Endothelial cell of umbilical vein (primary cell): Measurements from ENCODE around the gene CLTCL1. TPM values are rescaled to one million over a fixed set of nuclear protein-coding genes. Genes with fewer than 3 reads are reported as not detected.

ENCODE experiments used
- BruUV-seq: library from RNA; stranded (reverse); fragments of 400-500 nt; replicated peaks from 2 replicates; lab custom pipeline; 2021; lab: Mats Ljungman, UMichigan
- CTCF ChIA-PET: fragments of 300-600, 350-600 bp; sonication (Branson Sonifier 250); formaldehyde crosslinking; loops from one replicate; lab custom pipeline; 2021; ENCODE audit warnings: antibody characterized with exemption, inconsistent platforms; lab: Charles Lee
- POLR2A ChIA-PET: fragments of 300-600, 350-600 bp; sonication (Branson Sonifier 250); formaldehyde crosslinking; loops from one replicate; lab custom pipeline; 2021; ENCODE audit warnings: antibody characterized with exemption, inconsistent platforms; lab: Charles Lee
- DNase-seq: peaks from one replicate; pipeline ENCODE4 v3.0.0-alpha.2; 2011; ENCODE audit warnings: low read depth, low spot score
- FAIRE-seq: peaks from 2 replicates; lab custom pipeline; 2011; peaks lifted over from hg19 to GRCh38; lab: Jason Lieb, UNC
- H2AFZ ChIP-seq: 2 replicates; pipeline ENCODE4 v1.6.0; 2012; ENCODE audit warnings: low read depth, low read length, control low read depth, inconsistent platforms
- H3K27ac ChIP-seq: 2 replicates; pipeline ENCODE4 v1.5.1; 2011; ENCODE audit warnings: low read depth, mild to moderate bottlenecking, control low read depth, low read length, moderate library complexity; ENCODE audit not compliant: insufficient read depth
- H3K27me3 ChIP-seq, 2 experiments: 2 replicates each; pipeline versions ENCODE4 v1.6.0 to v1.6.1; 2011; ENCODE audit warnings: low read length in 2 of 2, mixed read lengths in 1 of 2; ENCODE audit not compliant: control insufficient read depth in 2 of 2, insufficient read depth in 2 of 2
- H3K36me3 ChIP-seq, 2 experiments: 2 replicates in 1 of 2; 3 replicates in 1 of 2; pipeline ENCODE4 v1.5.1; 2011; ENCODE audit warnings: low read length in 2 of 2, mild to moderate bottlenecking in 1 of 2, moderate library complexity in 1 of 2; ENCODE audit not compliant: control insufficient read depth in 2 of 2, insufficient read depth in 2 of 2; ENCODE audit errors: extremely low read depth in 1 of 2
- H3K4me1 ChIP-seq: 3 replicates; pipeline ENCODE4 v1.5.1; 2011; ENCODE audit warnings: mild to moderate bottlenecking, low read length; ENCODE audit not compliant: control insufficient read depth, insufficient read depth; ENCODE audit errors: extremely low read depth
- H3K4me2 ChIP-seq: 2 replicates; pipeline ENCODE4 v1.6.1; 2011; ENCODE audit warnings: low read length, control low read depth, mixed read lengths; ENCODE audit not compliant: insufficient read depth
- H3K4me3 ChIP-seq, 3 experiments: fragments of 200-600 bp in 1 of 3; sonication (generic), shearing (Covaris generic) in 1 of 3; replicated peaks in 1 of 3; 2 replicates each; pipeline ENCODE4 v1.5.1; 2011 to 2016; ENCODE audit warnings: control low read depth in 3 of 3, low read length in 3 of 3, mild to moderate bottlenecking in 2 of 3, inconsistent platforms in 1 of 3, low read depth in 1 of 3, moderate library complexity in 1 of 3; ENCODE audit not compliant: insufficient read depth in 1 of 3
- H3K79me2 ChIP-seq: 2 replicates; pipeline ENCODE4 v1.6.0; 2012; ENCODE audit warnings: low read length, inconsistent platforms; ENCODE audit not compliant: control insufficient read depth, insufficient read depth
- H3K9ac ChIP-seq: replicated peaks from 2 replicates; pipeline ENCODE3; 2011; ENCODE audit warnings: low read length, control low read depth; ENCODE audit not compliant: insufficient read depth; ENCODE audit errors: extremely low read depth
- H3K9me1 ChIP-seq: replicated peaks from 3 replicates; pipeline ENCODE4 v1.6.0; 2011; ENCODE audit warnings: mild to moderate bottlenecking, low read length; ENCODE audit not compliant: control insufficient read depth, insufficient read depth; ENCODE audit errors: extremely low read depth
- H3K9me3 ChIP-seq: replicated peaks from 2 replicates; pipeline ENCODE4 v1.5.1; 2012; ENCODE audit warnings: low read length, inconsistent platforms; ENCODE audit not compliant: control insufficient read depth, insufficient read depth
- H4K20me1 ChIP-seq: replicated peaks from 2 replicates; pipeline ENCODE3; 2011; ENCODE audit warnings: mild to moderate bottlenecking, low read length; ENCODE audit not compliant: control insufficient read depth, insufficient read depth; ENCODE audit errors: extremely low read depth
- EZH2 ChIP-seq: IDR thresholded peaks from 2 replicates; pipeline ENCODE4 v1.6.1; 2012; ENCODE audit warnings: borderline replicate concordance, low read depth, mild to moderate bottlenecking, moderate library complexity, low read length, inconsistent platforms; ENCODE audit not compliant: severe bottlenecking
- FOS ChIP-seq: IDR thresholded peaks from 2 replicates; pipeline ENCODE4 v1.6.1; 2011; ENCODE audit warnings: mild to moderate bottlenecking, low read length, moderate library complexity, borderline replicate concordance; ENCODE audit not compliant: insufficient read depth
- GATA2 ChIP-seq: IDR thresholded peaks from 2 replicates; pipeline ENCODE4 v1.7.0; 2011; ENCODE audit warnings: low read depth, mild to moderate bottlenecking, moderate library complexity, mixed read lengths, low read length; ENCODE audit not compliant: insufficient read length, insufficient read depth
- JUN ChIP-seq: IDR thresholded peaks from 2 replicates; pipeline ENCODE4 v1.6.1; 2011; ENCODE audit warnings: borderline replicate concordance, low read depth; ENCODE audit not compliant: insufficient read length, insufficient read depth
- MYC ChIP-seq: IDR thresholded peaks from one replicate; pipeline ENCODE4 v1.6.1; 2011; ENCODE audit warnings: mild to moderate bottlenecking, low read depth, low read length
- POLR2A ChIP-seq: IDR thresholded peaks from 2 replicates; pipeline ENCODE4 v1.6.1; 2012; ENCODE audit warnings: low read depth, mild to moderate bottlenecking, control low read depth, low read length
- POLR2AphosphoS5 ChIP-seq: IDR thresholded peaks from 2 replicates; pipeline ENCODE4 v1.6.1; 2012; ENCODE audit warnings: low read depth, mild to moderate bottlenecking, control low read depth, low read length, moderate library complexity; ENCODE audit not compliant: insufficient read depth
- dilution Hi-C: fragments of 300-500 bp; cut with MboI; formaldehyde crosslinking; loops from one replicate; pipeline ENCODE4 v1.15.0; 2019; ENCODE audit warnings: low sequenced_read_pairs; ENCODE audit not compliant: extremely low pct_ligation_motif_present
- intact Hi-C: fragments of 100-400 bp; cut with micrococcal nuclease; formaldehyde crosslinking; loops from one replicate; pipeline ENCODE4 v1.10.0; 2022
- polyA plus RNA-seq, 4 experiments: library from polyadenylated mRNA; depleted of rRNA in 3 of 4; stranded (reverse) in 3 of 4; unstranded in 1 of 4; fragments of >200 nt; gene quantifications; 2 replicates each; pipeline versions ENCODE4 v1.2.1 to v1.2.3, GENCODE V29; 2011 to 2012; ENCODE audit warnings: missing spikeins in 1 of 4
- total RNA-seq: library from RNA; stranded (reverse); gene quantifications from 2 replicates; pipeline ENCODE4 v1.2.3, GENCODE V29; 2021
- TF ChIP-seq, protein P1 (sequence below): IDR thresholded peaks from 2 replicates; pipeline ENCODE4 v1.6.1; 2011; ENCODE audit not compliant: insufficient read depth, insufficient read length
- TF ChIP-seq, protein P2 (sequence below), 2 donors: IDR thresholded peaks; 1 replicate in 1 of 2; 2 replicates in 1 of 2; pipeline ENCODE4 v1.5.1; 2011; ENCODE audit warnings: low read length in 2 of 2, mild to moderate bottlenecking in 2 of 2, moderate library complexity in 2 of 2, control low read depth in 1 of 2, inconsistent platforms in 1 of 2, low read depth in 1 of 2; ENCODE audit not compliant: insufficient read depth in 1 of 2; ENCODE audit errors: extremely low read depth in 1 of 2

The CLTCL1 gene
- total and polyA plus RNA-seq, 2 donors (not counting 3 experiments of a cell fraction or from before 2014, with no cell fraction given) = 5.0 to 6.2 TPM

DNA sequence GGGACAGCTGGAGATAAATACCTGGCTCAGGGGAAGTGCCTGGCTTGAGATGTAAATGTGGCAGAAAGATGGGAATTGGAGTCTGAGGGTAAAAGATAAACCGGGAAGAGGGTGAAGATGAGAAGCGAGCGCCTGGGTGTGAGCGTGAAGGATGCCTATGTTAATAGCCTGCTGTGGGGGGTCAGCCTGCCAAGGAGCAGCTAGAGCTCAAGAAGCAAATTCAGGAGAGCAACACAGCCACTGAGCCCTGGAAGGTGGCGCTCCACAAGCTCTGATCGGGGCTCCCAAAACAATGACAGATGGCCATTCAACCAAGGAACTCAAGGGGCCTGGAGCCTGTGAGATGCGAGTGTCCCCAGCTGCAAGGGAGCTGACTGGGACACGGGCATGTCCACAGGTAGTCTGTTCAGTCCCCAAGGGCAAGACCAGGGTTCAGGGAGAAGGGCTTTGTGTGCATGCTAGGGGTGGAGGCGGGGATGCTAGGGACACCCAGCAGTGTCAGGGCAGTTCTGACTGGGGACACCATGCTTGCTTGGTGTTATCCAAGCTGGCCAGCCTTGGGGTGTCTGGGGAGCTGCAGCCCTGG lies 144.2 kb downstream of the CLTCL1 start:
- ChIA-PET CTCF (no interaction called here), POLR2A (no interaction called here)
- Histone ChIP-seq H3K27me3 (peaks cover 43 to 46% of the 10 kb centered on the region in 2 experiments), H3K9ac (no peak overlapping the region), H3K4me2 (no peak overlapping the region), H3K9me1 (no peaks in the 10 kb centered on the region), H3K4me1 (peaks cover 7% of the 10 kb centered on the region), H3K9me3 (no peaks in the 10 kb centered on the region), H2AFZ (no peak overlapping the region), H3K27ac (no peak overlapping the region), H3K79me2 (peaks cover 11% of the 10 kb centered on the region), H4K20me1 (no peaks in the 10 kb centered on the region), H3K36me3 (peaks cover 2% of the 10 kb centered on the region in 2 experiments), H3K4me3 (no peak overlapping the region)
- intact Hi-C loops (no loop called here), dilution Hi-C loops (no loop called here)
- BruUV-seq = no TSS peak
- no peak for FAIRE-seq
- TF ChIP-seq POLR2AphosphoS5 = no peak
- TF ChIP-seq GATA2 = no peak
- no peak for TF ChIP-seq FOS
- TF ChIP-seq MYC = no peak
- no peak for TF ChIP-seq POLR2A
- TF ChIP-seq, protein P1, sequence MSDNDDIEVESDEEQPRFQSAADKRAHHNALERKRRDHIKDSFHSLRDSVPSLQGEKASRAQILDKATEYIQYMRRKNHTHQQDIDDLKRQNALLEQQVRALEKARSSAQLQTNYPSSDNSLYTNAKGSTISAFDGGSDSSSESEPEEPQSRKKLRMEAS = no peak
- TF ChIP-seq EZH2 = no peak
- no peak for TF ChIP-seq JUN
- TF ChIP-seq, protein P2, sequence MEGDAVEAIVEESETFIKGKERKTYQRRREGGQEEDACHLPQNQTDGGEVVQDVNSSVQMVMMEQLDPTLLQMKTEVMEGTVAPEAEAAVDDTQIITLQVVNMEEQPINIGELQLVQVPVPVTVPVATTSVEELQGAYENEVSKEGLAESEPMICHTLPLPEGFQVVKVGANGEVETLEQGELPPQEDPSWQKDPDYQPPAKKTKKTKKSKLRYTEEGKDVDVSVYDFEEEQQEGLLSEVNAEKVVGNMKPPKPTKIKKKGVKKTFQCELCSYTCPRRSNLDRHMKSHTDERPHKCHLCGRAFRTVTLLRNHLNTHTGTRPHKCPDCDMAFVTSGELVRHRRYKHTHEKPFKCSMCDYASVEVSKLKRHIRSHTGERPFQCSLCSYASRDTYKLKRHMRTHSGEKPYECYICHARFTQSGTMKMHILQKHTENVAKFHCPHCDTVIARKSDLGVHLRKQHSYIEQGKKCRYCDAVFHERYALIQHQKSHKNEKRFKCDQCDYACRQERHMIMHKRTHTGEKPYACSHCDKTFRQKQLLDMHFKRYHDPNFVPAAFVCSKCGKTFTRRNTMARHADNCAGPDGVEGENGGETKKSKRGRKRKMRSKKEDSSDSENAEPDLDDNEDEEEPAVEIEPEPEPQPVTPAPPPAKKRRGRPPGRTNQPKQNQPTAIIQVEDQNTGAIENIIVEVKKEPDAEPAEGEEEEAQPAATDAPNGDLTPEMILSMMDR (IDR thresholded peaks at IDR 0.05; ENCODE audit: extremely low read depth in 1 of 2, insufficient read depth in 1 of 2, low read depth in 1 of 2, low read length in 2 of 2) = no peak
- no peak for DNase-seq
